ENCODE results near the gene TSN. TPM values are rescaled to one million over a fixed set of nuclear protein-coding genes. Genes with fewer than 3 reads are reported as not detected.
"Not testable (repeated sequence)": the region's sequence is repeated elsewhere in the genome, so short reads cannot be mapped to it uniquely, and the experiment has no call there.

TSN gene
- total and polyA plus RNA-seq, 4 donors, result 24.4 to 37.7 (median 32.3) TPM

GRCh38 chr2:121810959-121811853, 55.8 kb downstream of the TSN start:
- no peaks in the 10 kb centered on the region for H3K4me1 ChIP-seq (ENCODE audit: control insufficient read depth in 1 of 2, insufficient read depth in 2 of 2, low read length in 2 of 2)
- no peaks in the 10 kb centered on the region for H3K27me3 ChIP-seq (ENCODE audit: control insufficient read depth in 1 of 2, insufficient read depth in 2 of 2, low read length in 1 of 2)
- 36 to 39% methylated on average over 17 of the region's 17 CpGs for WGBS, 2 donors
- intact Hi-C loops (cut with DNase I), result no loop called here
- H3K36me3 ChIP-seq (ENCODE audit: control insufficient read depth in 1 of 2, insufficient read depth in 2 of 2, low read length in 1 of 2), result no peaks in the 10 kb centered on the region
- no peaks in the 10 kb centered on the region for H3K9me3 ChIP-seq (ENCODE audit: control insufficient read depth, low read length)
- ATAC-seq (ENCODE audit: low FRiP score), result no peak
- H3K27ac ChIP-seq (ENCODE audit: low read depth in 1 of 2, low read length in 2 of 2), result no peak overlapping the region
- DNase-seq, result no peak
- no peak overlapping the region for H3K4me3 ChIP-seq (ENCODE audit: low read length in 2 of 2)

DNA sequence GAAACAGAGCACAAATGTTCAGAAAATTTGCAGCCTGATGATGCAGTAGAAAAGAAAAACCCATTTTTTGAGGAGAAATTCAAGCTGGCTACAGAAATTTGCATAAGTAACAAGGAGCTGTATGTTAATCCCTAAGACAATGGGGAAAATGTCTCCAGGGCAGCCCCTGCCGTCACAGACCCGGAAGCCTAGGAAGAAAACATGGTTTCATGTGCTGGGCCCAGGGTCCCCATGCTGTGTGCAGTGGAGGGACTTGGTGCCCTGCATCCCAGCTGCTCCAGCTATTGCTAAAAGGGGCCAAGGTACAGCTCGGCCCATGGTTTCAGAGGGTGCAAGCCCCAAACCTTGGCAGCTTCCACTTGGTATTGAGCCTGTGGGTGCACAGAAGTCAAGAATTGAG, 57.6 kb downstream of the TSN start:
- 79 to 84% methylated on average over 3 of the region's 3 CpGs for WGBS, 2 donors

DNA sequence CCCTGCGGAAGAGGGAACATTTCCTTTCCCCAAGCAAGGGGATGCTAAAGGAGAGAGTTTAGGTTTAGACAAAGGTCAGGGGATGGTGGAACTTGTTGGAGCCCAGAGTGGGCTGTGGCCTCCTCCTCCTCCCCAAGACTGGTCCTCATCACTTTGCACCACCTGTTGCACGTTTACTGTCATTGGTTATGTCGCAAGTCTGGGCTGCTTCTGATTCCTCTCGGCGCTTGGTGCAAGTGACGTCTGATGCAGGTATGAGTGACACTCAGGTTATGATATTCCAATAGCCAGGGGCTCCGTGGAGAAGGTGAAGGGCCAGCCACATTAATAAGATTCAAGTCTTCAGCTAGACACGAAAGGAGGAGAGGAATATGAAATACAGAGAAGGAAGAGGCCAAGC, 59.8 kb downstream of the TSN start:
- Histone ChIP-seq H3K27me3 (ENCODE audit: control insufficient read depth in 1 of 2, insufficient read depth in 2 of 2, low read length in 1 of 2) (no peaks in the 10 kb centered on the region), H3K4me1 (ENCODE audit: control insufficient read depth in 1 of 2, insufficient read depth in 2 of 2, low read length in 2 of 2) (no peaks in the 10 kb centered on the region), H3K9me3 (ENCODE audit: control insufficient read depth, low read length) (peaks cover 3% of the 10 kb centered on the region), H3K27ac (ENCODE audit: low read depth in 1 of 2, low read length in 2 of 2) (no peak overlapping the region), H3K36me3 (ENCODE audit: control insufficient read depth in 1 of 2, insufficient read depth in 2 of 2, low read length in 1 of 2) (no peaks in the 10 kb centered on the region), H3K4me3 (ENCODE audit: low read length in 2 of 2) (no peak overlapping the region)
- no peak for ATAC-seq (ENCODE audit: low FRiP score)
- intact Hi-C loops (cut with DNase I), result no loop called here
- 87 to 90% methylated on average over 8 of the region's 8 CpGs for WGBS, 2 donors
- DNase-seq, result no peak

More for the DNA sequence above, 57.6 kb downstream of the TSN start:
- DNase-seq; H3K9me3 ChIP-seq (ENCODE audit: control insufficient read depth, low read length); H3K36me3 ChIP-seq (ENCODE audit: control insufficient read depth in 1 of 2, insufficient read depth in 2 of 2, low read length in 1 of 2); H3K4me3 ChIP-seq (ENCODE audit: low read length in 2 of 2); intact Hi-C loops (cut with DNase I); H3K27me3 ChIP-seq (ENCODE audit: control insufficient read depth in 1 of 2, insufficient read depth in 2 of 2, low read length in 1 of 2); H3K27ac ChIP-seq (ENCODE audit: low read depth in 1 of 2, low read length in 2 of 2); ATAC-seq (ENCODE audit: low FRiP score); H3K4me1 ChIP-seq (ENCODE audit: control insufficient read depth in 1 of 2, insufficient read depth in 2 of 2, low read length in 2 of 2): not testable (repeated sequence)

DNA sequence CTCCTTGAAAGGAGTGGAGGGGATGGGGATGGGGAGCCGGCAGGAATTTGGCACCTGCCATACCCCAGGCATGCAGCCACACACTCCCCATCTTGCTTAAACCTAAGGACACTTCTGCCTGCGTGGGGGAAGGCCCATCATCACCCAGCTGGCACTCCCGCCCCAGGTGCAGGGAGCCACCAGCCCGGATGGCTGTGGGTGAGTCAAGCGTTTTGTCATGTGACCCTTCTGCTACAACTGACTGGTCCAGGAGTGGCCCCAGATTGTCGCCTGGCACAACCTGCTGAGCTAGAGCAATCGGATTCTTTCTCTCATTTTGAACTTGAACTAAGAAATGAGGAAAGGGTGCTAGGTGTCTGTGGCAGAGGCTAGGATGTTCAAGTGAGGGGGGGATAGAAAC, 61.3 kb downstream of the TSN start:
- Histone ChIP-seq H3K9me3 (ENCODE audit: control insufficient read depth, low read length) (peaks cover 3% of the 10 kb centered on the region), H3K27ac (ENCODE audit: low read depth in 1 of 2, low read length in 2 of 2) (no peak overlapping the region), H3K4me3 (ENCODE audit: low read length in 2 of 2) (no peak overlapping the region), H3K27me3 (ENCODE audit: control insufficient read depth in 1 of 2, insufficient read depth in 2 of 2, low read length in 1 of 2) (no peaks in the 10 kb centered on the region), H3K4me1 (ENCODE audit: control insufficient read depth in 1 of 2, insufficient read depth in 2 of 2, low read length in 2 of 2) (no peaks in the 10 kb centered on the region), H3K36me3 (ENCODE audit: control insufficient read depth in 1 of 2, insufficient read depth in 2 of 2, low read length in 1 of 2) (no peaks in the 10 kb centered on the region)
- DNase-seq (no peak), ATAC-seq (ENCODE audit: low FRiP score) (no peak)
- intact Hi-C loops (cut with DNase I), result no loop called here
- 86 to 90% methylated on average over 7 of the region's 7 CpGs for WGBS, 2 donors

DNA sequence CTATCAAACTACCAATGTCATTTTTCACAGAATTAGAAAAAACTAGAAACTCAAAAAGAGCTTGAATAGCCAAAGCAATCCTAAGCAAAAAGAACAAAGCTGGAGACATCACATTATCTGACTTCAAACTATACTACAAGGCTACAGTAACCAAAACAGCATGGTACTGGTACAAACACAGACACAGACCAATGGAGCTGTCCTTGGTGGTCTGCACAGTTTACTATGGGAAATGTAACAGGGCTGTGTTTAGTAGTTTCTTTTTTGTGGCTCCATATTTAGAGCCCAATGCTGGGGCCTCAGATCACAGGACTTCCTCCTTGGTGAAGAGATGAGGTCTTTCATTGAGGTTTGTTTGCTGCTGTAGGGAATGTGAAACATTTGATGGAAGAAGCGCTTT, 61.9 kb downstream of the TSN start:
- 92 to 96% methylated on average over 1 of the region's 1 CpG for WGBS, 2 donors

More for the DNA sequence above, 61.9 kb downstream of the TSN start:
- DNase-seq; H3K27me3 ChIP-seq (ENCODE audit: control insufficient read depth in 1 of 2, insufficient read depth in 2 of 2, low read length in 1 of 2); H3K27ac ChIP-seq (ENCODE audit: low read depth in 1 of 2, low read length in 2 of 2); ATAC-seq (ENCODE audit: low FRiP score); H3K36me3 ChIP-seq (ENCODE audit: control insufficient read depth in 1 of 2, insufficient read depth in 2 of 2, low read length in 1 of 2); H3K4me3 ChIP-seq (ENCODE audit: low read length in 2 of 2); intact Hi-C loops (cut with DNase I); H3K9me3 ChIP-seq (ENCODE audit: control insufficient read depth, low read length); H3K4me1 ChIP-seq (ENCODE audit: control insufficient read depth in 1 of 2, insufficient read depth in 2 of 2, low read length in 2 of 2): not testable (repeated sequence)

Other genes with a start within 250 kb of the TSN start
- gene RNU4ATAC, start 224.8 kb upstream of the TSN start, total RNA-seq, result not detected
- gene RNU4ATAC, start 224.8 kb upstream of the TSN start, polyA plus RNA-seq, result not detected
- 10 to 100 TPM; 67.6 to 81.8 TPM for gene CLASP1, start 106.2 kb upstream of the TSN start, total RNA-seq
- 10 to 100 TPM; 11.8 to 13.0 TPM for gene CLASP1, start 106.2 kb upstream of the TSN start, polyA plus RNA-seq
- 10 to 100 TPM; 33.8 to 35.0 TPM for gene NIFK, start 18.8 kb upstream of the TSN start, total RNA-seq
- 10 to 100 TPM; 22.1 to 32.8 TPM for gene NIFK, start 18.8 kb upstream of the TSN start, polyA plus RNA-seq